ENCODE data around the gene SCN2B. TPM values are rescaled to one million over a fixed set of nuclear protein-coding genes. Genes with fewer than 3 reads are reported as not detected.

Gene SCN2B
- total RNA-seq, 1 donor from 2014 or later = 0.40 TPM

- DNase-seq (ENCODE audit: low read depth, low spot score) = no peak
- TF ChIP-seq, protein P1, sequence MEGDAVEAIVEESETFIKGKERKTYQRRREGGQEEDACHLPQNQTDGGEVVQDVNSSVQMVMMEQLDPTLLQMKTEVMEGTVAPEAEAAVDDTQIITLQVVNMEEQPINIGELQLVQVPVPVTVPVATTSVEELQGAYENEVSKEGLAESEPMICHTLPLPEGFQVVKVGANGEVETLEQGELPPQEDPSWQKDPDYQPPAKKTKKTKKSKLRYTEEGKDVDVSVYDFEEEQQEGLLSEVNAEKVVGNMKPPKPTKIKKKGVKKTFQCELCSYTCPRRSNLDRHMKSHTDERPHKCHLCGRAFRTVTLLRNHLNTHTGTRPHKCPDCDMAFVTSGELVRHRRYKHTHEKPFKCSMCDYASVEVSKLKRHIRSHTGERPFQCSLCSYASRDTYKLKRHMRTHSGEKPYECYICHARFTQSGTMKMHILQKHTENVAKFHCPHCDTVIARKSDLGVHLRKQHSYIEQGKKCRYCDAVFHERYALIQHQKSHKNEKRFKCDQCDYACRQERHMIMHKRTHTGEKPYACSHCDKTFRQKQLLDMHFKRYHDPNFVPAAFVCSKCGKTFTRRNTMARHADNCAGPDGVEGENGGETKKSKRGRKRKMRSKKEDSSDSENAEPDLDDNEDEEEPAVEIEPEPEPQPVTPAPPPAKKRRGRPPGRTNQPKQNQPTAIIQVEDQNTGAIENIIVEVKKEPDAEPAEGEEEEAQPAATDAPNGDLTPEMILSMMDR (conservative IDR thresholded peaks at IDR 0.05) = no peak
- H3K36me3 Mint-ChIP-seq (ENCODE audit: low read depth) = no peaks in the 10 kb centered on the region
- H3K27ac Mint-ChIP-seq (ENCODE audit: unreplicated experiment) = no peak overlapping the region
- no peaks in the 10 kb centered on the region for H3K9me3 Mint-ChIP-seq
- no peak overlapping the region for H3K4me3 Mint-ChIP-seq
- H3K4me1 Mint-ChIP-seq = peaks cover 7% of the 10 kb centered on the region
- H3K27me3 Mint-ChIP-seq (ENCODE audit: low read depth) = peaks cover 79% of the 10 kb centered on the region
These were observed 34.4 kb downstream of the SCN2B start for GRCh38 chr11:118142081-118142480.

- Mint-ChIP-seq H3K27me3 (ENCODE audit: low read depth) (peaks cover 62% of the 10 kb centered on the region), H3K27ac (ENCODE audit: unreplicated experiment) (no peak overlapping the region), H3K4me1 (peaks cover 7% of the 10 kb centered on the region), H3K4me3 (no peak overlapping the region), H3K36me3 (ENCODE audit: low read depth) (no peaks in the 10 kb centered on the region), H3K9me3 (no peaks in the 10 kb centered on the region)
- DNase-seq (ENCODE audit: low read depth, low spot score) = no peak
- TF ChIP-seq, protein P1 (conservative IDR thresholded peaks at IDR 0.05) = no peak
These were observed 36.9 kb downstream of the SCN2B start for GRCh38 chr11:118139578-118139977.

- H3K4me3 Mint-ChIP-seq = no peak overlapping the region
- no peaks in the 10 kb centered on the region for H3K36me3 Mint-ChIP-seq (ENCODE audit: low read depth)
- TF ChIP-seq, protein P1 (conservative IDR thresholded peaks at IDR 0.05) = no peak
- no peak overlapping the region for H3K27ac Mint-ChIP-seq (ENCODE audit: unreplicated experiment)
- no peak for DNase-seq (ENCODE audit: low read depth, low spot score)
- no peaks in the 10 kb centered on the region for H3K9me3 Mint-ChIP-seq
- H3K4me1 Mint-ChIP-seq = peaks cover 7% of the 10 kb centered on the region
- H3K27me3 Mint-ChIP-seq (ENCODE audit: low read depth) = peaks cover 59% of the 10 kb centered on the region
These were observed 37.5 kb downstream of the SCN2B start for GRCh38 chr11:118138839-118139420.

- Mint-ChIP-seq H3K27ac (ENCODE audit: unreplicated experiment) (no peak overlapping the region), H3K4me1 (peaks cover 7% of the 10 kb centered on the region), H3K4me3 (no peak overlapping the region), H3K27me3 (ENCODE audit: low read depth) (peaks cover 38% of the 10 kb centered on the region), H3K9me3 (no peaks in the 10 kb centered on the region), H3K36me3 (ENCODE audit: low read depth) (no peaks in the 10 kb centered on the region)
- TF ChIP-seq, protein P1 (conservative IDR thresholded peaks at IDR 0.05) = no peak
- DNase-seq (ENCODE audit: low read depth, low spot score) = no peak
These were observed 39.6 kb downstream of the SCN2B start for GRCh38 chr11:118136801-118137200.

DNA sequence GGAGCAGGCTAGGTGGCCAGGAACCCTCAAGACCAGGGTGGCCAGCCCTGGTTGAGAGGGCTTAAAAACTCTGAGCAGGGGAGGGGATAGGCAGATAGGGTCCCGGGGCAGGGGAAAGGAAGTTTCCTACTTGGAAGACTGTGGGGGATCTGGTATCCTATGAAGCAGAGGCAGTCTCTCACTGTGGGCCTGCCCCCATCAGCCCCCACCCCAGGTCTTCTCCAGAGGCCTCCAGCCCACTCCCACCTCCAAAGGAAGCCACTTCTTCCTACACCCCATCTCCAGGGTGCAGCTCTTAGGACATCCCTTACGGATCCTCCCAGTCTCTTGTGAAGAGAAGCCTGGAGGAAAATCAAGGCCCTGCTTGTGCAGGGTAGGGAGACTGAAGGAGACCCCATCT is 40.1 kb downstream of the SCN2B start:
- no peaks in the 10 kb centered on the region for H3K36me3 Mint-ChIP-seq (ENCODE audit: low read depth)
- peaks cover 7% of the 10 kb centered on the region for H3K4me1 Mint-ChIP-seq
- H3K9me3 Mint-ChIP-seq = no peaks in the 10 kb centered on the region
- H3K27ac Mint-ChIP-seq (ENCODE audit: unreplicated experiment) = no peak overlapping the region
- DNase-seq (ENCODE audit: low read depth, low spot score) = no peak
- TF ChIP-seq, protein P1 (conservative IDR thresholded peaks at IDR 0.05) = no peak
- peaks cover 33% of the 10 kb centered on the region for H3K27me3 Mint-ChIP-seq (ENCODE audit: low read depth)
- no peak overlapping the region for H3K4me3 Mint-ChIP-seq
